ENCODE results near the gene MAOB. TPM values are rescaled to one million over a fixed set of nuclear protein-coding genes. Genes with fewer than 3 reads are reported as not detected.

The MAOB gene
- total and polyA plus RNA-seq, 10 of the 15 experiments (the other 5 are each of a cell fraction or from before 2014, with no cell fraction given) = 0.21 TPM; not detected in 9

- H3K4me1 ChIP-seq (ENCODE audit: control insufficient read depth, insufficient read depth, low read length) = no peaks in the 10 kb centered on the region
- ATAC-seq = no peak
- intact Hi-C loops (cut with micrococcal nuclease; ENCODE audit: unreplicated experiment) (no loop called here), in situ Hi-C loops (cut with MboI) (no loop called here)
- ChIA-PET CTCF (no interaction called here), RAD21 (ENCODE audit: unreplicated experiment) (no interaction called here), SMC1A (ENCODE audit: uncharacterized antibody, unreplicated experiment) (no interaction called here), POLR2A (no interaction called here)
- no peaks in the 10 kb centered on the region; a peak in 1 of 4 replicates for H3K27me3 ChIP-seq (replicated peaks in 1 of 2; ENCODE audit: control insufficient read depth in 2 of 2, insufficient read depth in 2 of 2, low read length in 1 of 2)
- H3K9ac ChIP-seq (ENCODE audit: control insufficient read depth, insufficient read depth, low read length) = no peak overlapping the region
- H3K4me3 ChIP-seq = no peak overlapping the region
- H2AFZ ChIP-seq (ENCODE audit: control insufficient read depth, low read depth, low read length) = no peak overlapping the region
- H3K9me3 ChIP-seq (replicated peaks; ENCODE audit: control insufficient read depth, insufficient read depth, low read length) = no peaks in the 10 kb centered on the region
- no peak overlapping the region for H3K4me2 ChIP-seq (ENCODE audit: control insufficient read depth, insufficient read depth)
- no peak for DNase-seq (ENCODE audit: low read depth, low spot score)
- WGBS (ENCODE audit: insufficient coverage, insufficient replicate concordance, low lambda C conversion rate, missing lambda C conversion rate) = 34% methylated on average over 4 of the region's 4 CpGs
- no peak for FAIRE-seq
- H4K20me1 ChIP-seq (ENCODE audit: control insufficient read depth, insufficient read depth) = no peaks in the 10 kb centered on the region
- H3K27ac ChIP-seq (ENCODE audit: control insufficient read depth, insufficient read depth) = no peak overlapping the region
- H3K36me3 ChIP-seq (ENCODE audit: control insufficient read depth in 2 of 2, insufficient read depth in 2 of 2, low read length in 1 of 2) = no peaks in the 10 kb centered on the region
- TF ChIP-seq MLLT1 (IDR thresholded peaks at IDR 0.05) = no peak
- no peak for TF ChIP-seq RELA (IDR thresholded peaks at IDR 0.05; ENCODE audit: borderline replicate concordance, partially characterized antibody)
- no peak for TF ChIP-seq NBN (IDR thresholded peaks at IDR 0.05)
- TF ChIP-seq CREM (IDR thresholded peaks at IDR 0.05; ENCODE audit: low read depth) = no peak
- no peak for TF ChIP-seq PAX5 (IDR thresholded peaks at IDR 0.05; ENCODE audit: borderline replicate concordance, low read depth, low read length)
- TF ChIP-seq JUND (IDR thresholded peaks at IDR 0.05; ENCODE audit: low read depth, low read length) = no peak
- no peak for TF ChIP-seq USF1 (IDR thresholded peaks at IDR 0.05; ENCODE audit: borderline replicate concordance, extremely low read length, insufficient read depth, low read depth, low read length)
- TF ChIP-seq IRF5 (IDR thresholded peaks at IDR 0.05; ENCODE audit: borderline replicate concordance) = no peak
- TF ChIP-seq NRF1 (conservative IDR thresholded peaks at IDR 0.05; ENCODE audit: low read depth, low read length) = no peak
- TF ChIP-seq YBX1 (IDR thresholded peaks at IDR 0.05) = no peak
- TF ChIP-seq WRNIP1 (IDR thresholded peaks at IDR 0.05; ENCODE audit: borderline replicate concordance, low read depth, low read length) = no peak
- TF ChIP-seq RAD51 (IDR thresholded peaks at IDR 0.05) = no peak
- TF ChIP-seq ESRRA (IDR thresholded peaks at IDR 0.05; ENCODE audit: low read length) = no peak
- TF ChIP-seq CTCF (IDR thresholded peaks at IDR 0.05 in 2 of 3, conservative IDR thresholded peaks at IDR 0.05 in 1 of 3; ENCODE audit: control insufficient read depth in 2 of 3, extremely low read depth in 1 of 3, insufficient read depth in 1 of 3, low read depth in 3 of 3, low read length in 3 of 3) = no peak
- no TSS peak for BruUV-seq (replicated peaks)
- no peaks in the 10 kb centered on the region for H3K79me2 ChIP-seq (ENCODE audit: control insufficient read depth, insufficient read depth, low read length)
Observed at GRCh38 chrX:43897290-43897689, 15.0 kb upstream of the MAOB start.
